GM23338 (cell line): ENCODE data around the gene ATOH8. TPM values are rescaled to one million over a fixed set of nuclear protein-coding genes. Genes with fewer than 3 reads are reported as not detected.

Experiments used
- ATAC-seq: fragments of 200-7000 bp; cut with Tn5 transposase; 3 replicates; pipeline ENCODE4 v1.9.1; 2020
- DNase-seq: peaks from one replicate; pipeline ENCODE4 v3.0.0-alpha.2; 2015; ENCODE audit warnings: low spot score
- H2AFZ ChIP-seq: fragments of 200-600 bp; sonication (generic); 2 replicates; pipeline ENCODE4 v1.8.0; 2016; ENCODE audit warnings: antibody characterized with exemption, mild to moderate bottlenecking, moderate library complexity
- H3F3A ChIP-seq: fragments of 200-600 bp; sonication (generic); replicated peaks from 2 replicates; pipeline ENCODE4 v1.8.0; 2017; ENCODE audit warnings: antibody characterized with exemption, mixed run types, low read depth
- H3K27ac ChIP-seq: fragments of 200-600 bp; sonication (generic); 2 replicates; pipeline ENCODE4 v1.6.1; 2016; ENCODE audit warnings: low read depth
- H3K27me3 ChIP-seq: fragments of 200-600 bp; sonication (generic); 2 replicates; pipeline ENCODE4 v1.8.0; 2016; ENCODE audit warnings: mild to moderate bottlenecking, mixed run types, moderate library complexity; ENCODE audit not compliant: insufficient read depth
- H3K36me3 ChIP-seq: fragments of 200-600 bp; sonication (generic); 2 replicates; pipeline ENCODE4 v1.8.0; 2016; ENCODE audit warnings: mild to moderate bottlenecking; ENCODE audit not compliant: insufficient read depth
- H3K4me1 ChIP-seq: fragments of 200-600 bp; sonication (generic); 2 replicates; pipeline ENCODE4 v1.8.0; 2016; ENCODE audit warnings: mild to moderate bottlenecking, moderate library complexity; ENCODE audit not compliant: insufficient read depth
- H3K4me2 ChIP-seq: fragments of 200-600 bp; sonication (generic); 2 replicates; pipeline ENCODE4 v1.7.1; 2017; ENCODE audit warnings: mixed run types
- H3K4me3 ChIP-seq: fragments of 200-600 bp; sonication (generic); 2 replicates; pipeline ENCODE4 v1.6.1; 2016; ENCODE audit warnings: mixed run types
- H3K79me2 ChIP-seq: fragments of 200-600 bp; sonication (generic); replicated peaks from 2 replicates; pipeline ENCODE4 v1.8.0; 2017; ENCODE audit warnings: mild to moderate bottlenecking; ENCODE audit not compliant: insufficient read depth
- H3K9me2 ChIP-seq: fragments of 200-600 bp; sonication (generic); 2 replicates; pipeline ENCODE4 v1.8.0; 2017; ENCODE audit not compliant: insufficient read depth
- H4K20me1 ChIP-seq: fragments of 200-600 bp; sonication (generic); replicated peaks from 2 replicates; pipeline ENCODE4 v1.8.0; 2017; ENCODE audit warnings: mild to moderate bottlenecking; ENCODE audit not compliant: insufficient read depth
- H3K27ac Mint-ChIP-seq: 2 replicates; pipeline ENCODE4 v1.8.0; 2020; ENCODE audit warnings: inconsistent platforms, mild to moderate bottlenecking, moderate library complexity, mixed read lengths
- H3K27me3 Mint-ChIP-seq: 3 replicates; pipeline ENCODE4 v1.8.0; 2022; ENCODE audit warnings: low read depth, mild to moderate bottlenecking, moderate library complexity, mixed read lengths, inconsistent platforms; ENCODE audit not compliant: insufficient read depth, poor library complexity
- H3K36me3 Mint-ChIP-seq: 3 replicates; pipeline ENCODE4 v1.8.0; 2021; ENCODE audit warnings: low read depth, mild to moderate bottlenecking, inconsistent platforms, moderate library complexity, mixed read lengths
- H3K4me1 Mint-ChIP-seq: 3 replicates; pipeline ENCODE4 v1.8.0; 2020; ENCODE audit warnings: mild to moderate bottlenecking, inconsistent platforms, mixed read lengths
- H3K4me3 Mint-ChIP-seq: 3 replicates; pipeline ENCODE4 v1.8.0; 2021; ENCODE audit warnings: moderate library complexity, mild to moderate bottlenecking, inconsistent platforms, mixed read lengths
- H3K9me3 Mint-ChIP-seq: 3 replicates; pipeline ENCODE4 v1.8.0; 2020; ENCODE audit warnings: moderate library complexity, mild to moderate bottlenecking, inconsistent platforms, mixed read lengths
- CTCF ChIP-seq, 2 experiments: fragments of 200-600 bp in 1 of 2; sonication (generic) in 1 of 2; conservative IDR thresholded peaks; 2 replicates each; pipeline versions ENCODE4 v1.5.1 to v1.6.1; 2016 to 2017; ENCODE audit warnings: antibody characterized with exemption in 2 of 2, low read depth in 2 of 2, mild to moderate bottlenecking in 2 of 2, moderate library complexity in 1 of 2
- EZH2phosphoT487 ChIP-seq: fragments of 200-600 bp; sonication (generic); IDR thresholded peaks from one replicate; pipeline ENCODE4 v1.8.1; 2018; ENCODE audit warnings: antibody characterized with exemption; ENCODE audit not compliant: unreplicated experiment
- ZNF114 ChIP-seq: fragments of 250-450 bp; sonication (Bioruptor Pico); IDR thresholded peaks from 2 replicates; pipeline ENCODE4 v1.5.0; 2020; ENCODE audit warnings: mild to moderate bottlenecking, moderate library complexity
- ZNF331 ChIP-seq: fragments of 250-450 bp; sonication (Bioruptor Pico); IDR thresholded peaks from 2 replicates; pipeline ENCODE4 v1.5.0; 2020; ENCODE audit warnings: low read depth, mild to moderate bottlenecking, moderate library complexity
- polyA plus RNA-seq: library from polyadenylated mRNA; unstranded; fragments of >200 nt; fragmentation: Nextera tagmentation; extraction: Ambion mirVana; gene quantifications from 2 replicates; pipeline ENCODE4 v1.2.1, GENCODE V29; 2016
- total RNA-seq: library from RNA; depleted of rRNA; stranded (reverse); fragments of >200 nt; shearing (Covaris generic); gene quantifications from 2 replicates; pipeline ENCODE4 v1.2.3, GENCODE V29; 2014
- TF ChIP-seq, protein P1 (sequence below): fragments of 250-450 bp; sonication (Bioruptor Pico); IDR thresholded peaks from 2 replicates; pipeline ENCODE4 v1.5.0; 2020; ENCODE audit warnings: mild to moderate bottlenecking, moderate library complexity
- TF ChIP-seq, protein P2 (sequence below): IDR thresholded peaks from one replicate; pipeline ENCODE4 v1.6.1; 2018; ENCODE audit warnings: antibody characterized with exemption; ENCODE audit not compliant: unreplicated experiment

The ATOH8 gene
- total and polyA plus RNA-seq, 2 experiments from 2014 or later, result 0.11 to 0.97 TPM

GRCh38 chr2:85737481-85737880 lies 16.3 kb upstream of the ATOH8 start:
- Mint-ChIP-seq H3K27ac (no peak overlapping the region), H3K4me3 (no peak overlapping the region), H3K9me3 (no peaks in the 10 kb centered on the region)

More at GRCh38 chr2:85737481-85737880, 16.3 kb upstream of the ATOH8 start:
- H3K36me3 ChIP-seq, result no peaks in the 10 kb centered on the region
- no peaks in the 10 kb centered on the region for H3F3A ChIP-seq
- H3K9me2 ChIP-seq, result no peaks in the 10 kb centered on the region
- Mint-ChIP-seq H3K27me3 (peaks cover 7% of the 10 kb centered on the region), H3K36me3 (no peaks in the 10 kb centered on the region), H3K4me1 (peaks cover 7% of the 10 kb centered on the region)
- H3K27ac ChIP-seq, result no peak overlapping the region
- ATAC-seq, result peak; percentile 30; the same call in 2 of the 3 replicates
- H3K4me2 ChIP-seq, result no peak overlapping the region
- no peaks in the 10 kb centered on the region for H3K27me3 ChIP-seq
- H2AFZ ChIP-seq, result no peak overlapping the region
- DNase-seq, result no peak
- H3K4me3 ChIP-seq, result no peak overlapping the region
- 0 out of 2 replicates have a peak, but pooled peaks cover 5% of the 10 kb centered on the region for H3K4me1 ChIP-seq
- TF ChIP-seq, protein P1, sequence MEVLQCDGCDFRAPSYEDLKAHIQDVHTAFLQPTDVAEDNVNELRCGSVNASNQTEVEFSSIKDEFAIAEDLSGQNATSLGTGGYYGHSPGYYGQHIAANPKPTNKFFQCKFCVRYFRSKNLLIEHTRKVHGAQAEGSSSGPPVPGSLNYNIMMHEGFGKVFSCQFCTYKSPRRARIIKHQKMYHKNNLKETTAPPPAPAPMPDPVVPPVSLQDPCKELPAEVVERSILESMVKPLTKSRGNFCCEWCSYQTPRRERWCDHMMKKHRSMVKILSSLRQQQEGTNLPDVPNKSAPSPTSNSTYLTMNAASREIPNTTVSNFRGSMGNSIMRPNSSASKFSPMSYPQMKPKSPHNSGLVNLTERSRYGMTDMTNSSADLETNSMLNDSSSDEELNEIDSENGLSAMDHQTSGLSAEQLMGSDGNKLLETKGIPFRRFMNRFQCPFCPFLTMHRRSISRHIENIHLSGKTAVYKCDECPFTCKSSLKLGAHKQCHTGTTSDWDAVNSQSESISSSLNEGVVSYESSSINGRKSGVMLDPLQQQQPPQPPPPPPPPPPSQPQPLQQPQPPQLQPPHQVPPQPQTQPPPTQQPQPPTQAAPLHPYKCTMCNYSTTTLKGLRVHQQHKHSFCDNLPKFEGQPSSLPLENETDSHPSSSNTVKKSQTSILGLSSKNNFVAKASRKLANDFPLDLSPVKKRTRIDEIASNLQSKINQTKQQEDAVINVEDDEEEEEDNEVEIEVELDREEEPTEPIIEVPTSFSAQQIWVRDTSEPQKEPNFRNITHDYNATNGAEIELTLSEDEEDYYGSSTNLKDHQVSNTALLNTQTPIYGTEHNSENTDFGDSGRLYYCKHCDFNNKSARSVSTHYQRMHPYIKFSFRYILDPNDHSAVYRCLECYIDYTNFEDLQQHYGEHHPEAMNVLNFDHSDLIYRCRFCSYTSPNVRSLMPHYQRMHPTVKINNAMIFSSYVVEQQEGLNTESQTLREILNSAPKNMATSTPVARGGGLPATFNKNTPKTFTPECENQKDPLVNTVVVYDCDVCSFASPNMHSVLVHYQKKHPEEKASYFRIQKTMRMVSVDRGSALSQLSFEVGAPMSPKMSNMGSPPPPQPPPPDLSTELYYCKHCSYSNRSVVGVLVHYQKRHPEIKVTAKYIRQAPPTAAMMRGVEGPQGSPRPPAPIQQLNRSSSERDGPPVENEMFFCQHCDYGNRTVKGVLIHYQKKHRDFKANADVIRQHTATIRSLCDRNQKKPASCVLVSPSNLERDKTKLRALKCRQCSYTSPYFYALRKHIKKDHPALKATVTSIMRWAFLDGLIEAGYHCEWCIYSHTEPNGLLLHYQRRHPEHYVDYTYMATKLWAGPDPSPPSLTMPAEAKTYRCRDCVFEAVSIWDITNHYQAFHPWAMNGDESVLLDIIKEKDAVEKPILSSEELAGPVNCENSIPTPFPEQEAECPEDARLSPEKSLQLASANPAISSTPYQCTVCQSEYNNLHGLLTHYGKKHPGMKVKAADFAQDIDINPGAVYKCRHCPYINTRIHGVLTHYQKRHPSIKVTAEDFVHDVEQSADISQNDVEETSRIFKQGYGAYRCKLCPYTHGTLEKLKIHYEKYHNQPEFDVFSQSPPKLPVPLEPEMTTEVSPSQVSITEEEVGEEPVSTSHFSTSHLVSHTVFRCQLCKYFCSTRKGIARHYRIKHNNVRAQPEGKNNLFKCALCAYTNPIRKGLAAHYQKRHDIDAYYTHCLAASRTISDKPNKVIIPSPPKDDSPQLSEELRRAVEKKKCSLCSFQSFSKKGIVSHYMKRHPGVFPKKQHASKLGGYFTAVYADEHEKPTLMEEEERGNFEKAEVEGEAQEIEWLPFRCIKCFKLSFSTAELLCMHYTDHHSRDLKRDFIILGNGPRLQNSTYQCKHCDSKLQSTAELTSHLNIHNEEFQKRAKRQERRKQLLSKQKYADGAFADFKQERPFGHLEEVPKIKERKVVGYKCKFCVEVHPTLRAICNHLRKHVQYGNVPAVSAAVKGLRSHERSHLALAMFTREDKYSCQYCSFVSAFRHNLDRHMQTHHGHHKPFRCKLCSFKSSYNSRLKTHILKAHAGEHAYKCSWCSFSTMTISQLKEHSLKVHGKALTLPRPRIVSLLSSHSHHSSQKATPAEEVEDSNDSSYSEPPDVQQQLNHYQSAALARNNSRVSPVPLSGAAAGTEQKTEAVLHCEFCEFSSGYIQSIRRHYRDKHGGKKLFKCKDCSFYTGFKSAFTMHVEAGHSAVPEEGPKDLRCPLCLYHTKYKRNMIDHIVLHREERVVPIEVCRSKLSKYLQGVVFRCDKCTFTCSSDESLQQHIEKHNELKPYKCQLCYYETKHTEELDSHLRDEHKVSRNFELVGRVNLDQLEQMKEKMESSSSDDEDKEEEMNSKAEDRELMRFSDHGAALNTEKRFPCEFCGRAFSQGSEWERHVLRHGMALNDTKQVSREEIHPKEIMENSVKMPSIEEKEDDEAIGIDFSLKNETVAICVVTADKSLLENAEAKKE (CRISPR knock-in tag), result no peak
- no peak for TF ChIP-seq CTCF (conservative IDR thresholded peaks at IDR 0.05; ENCODE audit: low read depth in 2 of 2)
- no peak for TF ChIP-seq EZH2phosphoT487
- TF ChIP-seq, protein P2, sequence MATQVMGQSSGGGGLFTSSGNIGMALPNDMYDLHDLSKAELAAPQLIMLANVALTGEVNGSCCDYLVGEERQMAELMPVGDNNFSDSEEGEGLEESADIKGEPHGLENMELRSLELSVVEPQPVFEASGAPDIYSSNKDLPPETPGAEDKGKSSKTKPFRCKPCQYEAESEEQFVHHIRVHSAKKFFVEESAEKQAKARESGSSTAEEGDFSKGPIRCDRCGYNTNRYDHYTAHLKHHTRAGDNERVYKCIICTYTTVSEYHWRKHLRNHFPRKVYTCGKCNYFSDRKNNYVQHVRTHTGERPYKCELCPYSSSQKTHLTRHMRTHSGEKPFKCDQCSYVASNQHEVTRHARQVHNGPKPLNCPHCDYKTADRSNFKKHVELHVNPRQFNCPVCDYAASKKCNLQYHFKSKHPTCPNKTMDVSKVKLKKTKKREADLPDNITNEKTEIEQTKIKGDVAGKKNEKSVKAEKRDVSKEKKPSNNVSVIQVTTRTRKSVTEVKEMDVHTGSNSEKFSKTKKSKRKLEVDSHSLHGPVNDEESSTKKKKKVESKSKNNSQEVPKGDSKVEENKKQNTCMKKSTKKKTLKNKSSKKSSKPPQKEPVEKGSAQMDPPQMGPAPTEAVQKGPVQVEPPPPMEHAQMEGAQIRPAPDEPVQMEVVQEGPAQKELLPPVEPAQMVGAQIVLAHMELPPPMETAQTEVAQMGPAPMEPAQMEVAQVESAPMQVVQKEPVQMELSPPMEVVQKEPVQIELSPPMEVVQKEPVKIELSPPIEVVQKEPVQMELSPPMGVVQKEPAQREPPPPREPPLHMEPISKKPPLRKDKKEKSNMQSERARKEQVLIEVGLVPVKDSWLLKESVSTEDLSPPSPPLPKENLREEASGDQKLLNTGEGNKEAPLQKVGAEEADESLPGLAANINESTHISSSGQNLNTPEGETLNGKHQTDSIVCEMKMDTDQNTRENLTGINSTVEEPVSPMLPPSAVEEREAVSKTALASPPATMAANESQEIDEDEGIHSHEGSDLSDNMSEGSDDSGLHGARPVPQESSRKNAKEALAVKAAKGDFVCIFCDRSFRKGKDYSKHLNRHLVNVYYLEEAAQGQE, result no peak
- no peak for TF ChIP-seq ZNF331 (CRISPR knock-in tag)
- no peak for TF ChIP-seq ZNF114 (CRISPR knock-in tag)
- no peaks in the 10 kb centered on the region for H3K79me2 ChIP-seq
- H4K20me1 ChIP-seq, result no peaks in the 10 kb centered on the region
